HG03354 (cell line): ENCODE data around the gene GHDC.

Experiments used
- ATAC-seq: cut with Tn5 transposase; IDR thresholded peaks from one replicate; pipeline ENCODE4 v1.9.1; 2021; ENCODE audit warnings: mild to moderate bottlenecking; ENCODE audit not compliant: unreplicated experiment, poor library complexity, severe bottlenecking

The GHDC gene

GRCh38 chr17:42184713-42185620 is 9.3 kb downstream of the GHDC start, which contains the start of gene HCRT:
Gene HCRT (minus strand): TSS chr17:42185452. CDS start chr17:42185365, 87 bp downstream.
- no peak for ATAC-seq

DNA sequence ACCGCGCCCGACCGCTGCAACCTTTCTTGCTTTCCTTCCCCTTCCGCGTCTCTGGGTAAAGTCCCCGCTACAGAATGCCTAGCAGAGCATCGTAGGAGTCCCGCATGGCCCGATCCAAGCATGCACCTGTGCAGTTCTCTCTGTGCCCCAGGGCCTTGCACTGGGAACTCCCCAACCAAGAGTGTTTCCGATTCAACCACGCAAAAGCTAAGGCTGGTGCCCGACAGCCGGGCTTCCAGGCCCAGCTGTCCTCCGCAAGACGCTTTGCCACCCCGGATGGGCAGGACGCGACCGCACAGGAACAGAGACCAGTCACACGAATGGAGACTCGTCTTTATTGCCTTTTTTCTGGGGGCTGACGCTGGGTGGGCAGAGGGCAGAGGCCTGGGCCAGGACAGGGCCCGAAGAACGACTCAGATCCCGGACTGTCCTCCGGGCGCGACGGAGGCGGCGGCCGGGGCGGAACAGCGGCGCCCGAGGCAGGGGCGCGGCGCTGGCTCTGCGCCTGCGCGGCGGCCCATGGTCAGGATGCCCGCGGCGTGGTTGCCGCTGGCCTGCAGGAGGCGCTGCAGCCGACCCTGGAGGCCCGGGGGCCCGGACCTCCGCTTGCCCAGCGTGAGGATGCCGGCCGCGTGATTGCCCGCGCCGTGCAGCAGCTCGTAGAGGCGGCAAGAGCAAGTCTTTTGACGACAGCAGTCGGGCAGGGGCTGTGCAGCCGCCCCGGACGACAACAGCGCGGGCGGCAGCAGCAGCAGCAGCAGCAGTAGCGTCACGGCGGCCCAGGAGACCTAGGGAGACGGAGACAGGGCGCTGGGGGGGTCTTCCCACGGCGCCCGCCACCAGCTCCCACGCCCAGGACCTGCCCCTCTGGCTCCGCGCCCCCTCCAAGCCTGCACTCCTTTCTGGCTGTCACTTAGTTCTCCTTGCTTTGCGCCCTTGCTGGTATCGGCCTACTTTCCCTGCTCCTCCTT is 10.3 kb downstream of the GHDC start:
- no peak for ATAC-seq

DNA sequence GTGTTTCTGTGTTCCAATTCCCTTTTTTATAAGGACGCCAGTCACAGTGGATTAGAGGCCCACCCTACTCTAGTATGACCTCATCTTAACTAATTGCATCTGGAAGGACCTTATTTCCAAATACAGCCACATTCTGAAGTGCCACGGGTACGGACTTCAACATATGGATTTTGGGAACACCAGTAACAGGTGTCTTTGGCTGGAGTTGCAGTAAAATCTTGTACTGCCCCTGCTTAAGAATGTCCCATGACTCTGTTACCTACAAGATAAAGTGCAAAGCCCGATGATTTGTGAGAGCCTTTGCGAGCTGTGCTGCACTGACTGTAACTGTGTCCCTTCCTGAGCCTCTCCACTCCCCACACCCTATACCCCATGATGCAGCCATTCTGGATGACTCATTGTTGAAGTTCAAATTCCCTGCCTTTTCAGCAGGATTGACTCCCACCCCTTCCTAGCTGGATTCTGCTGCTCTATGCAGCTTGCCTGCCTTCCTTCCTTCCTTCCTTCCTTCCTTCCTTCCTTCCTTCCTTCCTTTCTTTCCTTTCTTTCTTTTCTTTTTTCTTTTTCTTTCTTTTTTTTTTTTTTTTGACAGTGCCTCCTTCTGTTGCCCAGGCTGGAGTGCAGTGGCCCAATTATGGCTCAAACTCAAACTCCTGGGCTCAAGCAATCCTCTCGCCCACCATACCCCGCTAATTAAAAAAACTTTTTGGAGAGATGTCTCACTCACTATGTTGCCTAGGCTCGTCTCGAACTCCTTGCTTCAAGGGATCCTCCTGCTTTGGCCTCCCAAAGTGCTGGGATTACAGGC is 11.2 kb downstream of the GHDC start:
- ATAC-seq = no peak

DNA sequence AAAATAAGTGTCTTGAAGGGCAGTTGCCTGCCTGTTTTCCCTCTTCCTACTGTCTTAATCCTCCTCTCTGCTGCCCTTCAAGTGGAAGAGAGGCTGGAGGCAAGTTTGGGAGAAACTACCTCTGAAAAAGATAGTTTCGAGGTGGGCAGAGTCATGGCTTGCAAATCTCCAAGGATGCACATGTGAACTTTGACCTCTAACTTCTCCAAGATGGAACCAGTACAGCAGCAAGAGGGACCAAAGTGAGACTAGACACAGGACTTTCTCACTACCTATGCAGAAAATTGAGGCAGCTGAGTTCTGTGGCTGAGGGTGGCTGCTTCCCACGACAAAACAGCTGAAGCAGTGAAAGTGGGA is 12.5 kb downstream of the GHDC start:
- ATAC-seq = no peak

GRCh38 chr17:42180922-42181850 is 13.1 kb downstream of the GHDC start, which contains the start of gene KCNH4:
Gene KCNH4 (minus strand): TSS chr17:42181142. CDS start chr17:42180945, 197 bp downstream.
- peak; percentile 48 for ATAC-seq

DNA sequence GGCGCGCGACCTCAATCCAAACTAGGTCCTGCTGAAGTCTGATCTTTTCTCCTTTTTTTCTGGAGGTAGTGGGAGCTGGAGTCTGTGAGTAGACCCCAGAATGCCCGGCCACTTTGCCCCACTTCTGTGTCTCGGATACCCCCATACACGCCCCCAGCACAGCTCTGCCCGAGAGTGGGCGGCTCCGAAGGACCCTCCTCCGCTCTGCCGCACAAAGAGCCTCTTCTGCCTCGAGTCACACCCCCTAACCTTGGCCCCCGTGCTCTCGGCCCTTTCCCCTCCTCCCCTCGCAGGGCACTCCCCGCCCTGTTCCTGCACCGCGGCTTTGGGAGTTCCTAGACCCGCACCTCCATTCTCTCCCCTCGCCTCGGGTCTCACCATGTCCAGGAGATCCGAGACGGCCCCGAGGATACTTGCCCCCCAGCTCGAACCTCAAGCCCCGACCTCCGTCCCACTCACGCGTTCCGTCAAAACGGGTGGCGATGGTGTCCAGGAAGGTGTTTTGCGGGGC is 13.8 kb downstream of the GHDC start:
- ATAC-seq = no peak

DNA sequence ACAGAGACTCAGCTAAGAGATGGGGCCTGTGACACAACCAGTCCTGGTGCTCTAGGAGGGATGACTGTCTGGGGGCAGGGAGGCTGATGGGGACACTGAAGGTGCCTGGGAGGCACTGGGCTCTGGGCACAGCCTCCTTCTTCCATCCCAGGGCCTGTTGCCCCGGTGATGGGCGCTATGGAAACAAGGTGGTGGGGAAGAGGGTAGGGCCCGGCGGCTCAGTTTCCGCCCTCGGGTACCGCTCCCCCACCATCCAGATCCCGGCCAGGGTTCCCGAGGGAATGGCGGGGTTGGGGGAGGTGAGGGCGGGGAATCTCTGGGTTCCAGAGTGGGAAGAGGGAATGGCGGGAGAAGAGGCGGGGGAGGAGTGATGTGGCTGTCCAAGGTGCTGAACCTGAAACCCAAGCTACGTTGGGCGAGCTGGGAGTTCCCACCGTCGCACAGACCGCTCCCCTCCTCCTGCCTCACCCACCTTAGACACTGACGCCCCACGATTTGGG is 14.3 kb downstream of the GHDC start:
- no peak for ATAC-seq

GRCh38 chr17:42179335-42179734 is 15.0 kb downstream of the GHDC start:
- ATAC-seq = no peak

DNA sequence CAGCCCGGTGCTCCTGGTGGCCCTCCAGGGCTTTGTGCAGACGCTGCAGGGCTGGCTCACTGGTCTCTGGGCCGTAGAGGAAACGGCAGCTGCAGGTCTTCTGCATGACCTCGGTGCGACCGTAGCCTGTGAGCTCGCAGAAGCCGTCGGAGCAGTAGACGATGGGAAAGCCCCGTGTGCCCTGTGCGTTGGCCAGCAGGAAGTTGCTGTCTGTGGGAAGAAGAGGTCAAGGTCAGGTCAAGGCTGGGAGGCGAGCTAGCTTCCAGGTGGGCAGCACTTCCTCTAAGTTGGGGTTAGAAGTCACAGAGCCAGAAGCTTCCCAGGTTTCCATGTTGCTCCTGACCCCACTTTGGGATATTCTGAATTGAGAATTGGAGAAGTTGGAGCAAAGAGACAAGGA is 15.5 kb downstream of the GHDC start:
- no peak for ATAC-seq

DNA sequence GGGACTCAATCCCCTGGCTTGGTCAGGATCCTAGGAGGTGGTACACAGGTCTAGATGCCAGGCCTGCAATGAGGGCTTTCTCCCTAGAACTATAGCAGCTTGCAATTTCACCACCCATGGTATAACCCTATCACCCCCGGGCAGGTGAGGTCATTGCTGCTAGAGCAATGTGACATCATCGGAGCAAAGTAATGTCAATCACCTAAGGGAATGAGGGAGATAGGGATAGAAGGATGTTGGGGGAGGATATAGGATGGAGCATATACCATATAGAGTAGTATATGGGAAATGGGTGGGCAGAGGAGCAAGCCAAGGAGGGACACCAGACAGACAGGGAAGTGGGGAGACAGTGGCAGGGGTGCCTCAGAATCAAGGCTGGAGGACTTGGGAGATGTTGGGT is 16.6 kb downstream of the GHDC start:
- no peak for ATAC-seq

DNA sequence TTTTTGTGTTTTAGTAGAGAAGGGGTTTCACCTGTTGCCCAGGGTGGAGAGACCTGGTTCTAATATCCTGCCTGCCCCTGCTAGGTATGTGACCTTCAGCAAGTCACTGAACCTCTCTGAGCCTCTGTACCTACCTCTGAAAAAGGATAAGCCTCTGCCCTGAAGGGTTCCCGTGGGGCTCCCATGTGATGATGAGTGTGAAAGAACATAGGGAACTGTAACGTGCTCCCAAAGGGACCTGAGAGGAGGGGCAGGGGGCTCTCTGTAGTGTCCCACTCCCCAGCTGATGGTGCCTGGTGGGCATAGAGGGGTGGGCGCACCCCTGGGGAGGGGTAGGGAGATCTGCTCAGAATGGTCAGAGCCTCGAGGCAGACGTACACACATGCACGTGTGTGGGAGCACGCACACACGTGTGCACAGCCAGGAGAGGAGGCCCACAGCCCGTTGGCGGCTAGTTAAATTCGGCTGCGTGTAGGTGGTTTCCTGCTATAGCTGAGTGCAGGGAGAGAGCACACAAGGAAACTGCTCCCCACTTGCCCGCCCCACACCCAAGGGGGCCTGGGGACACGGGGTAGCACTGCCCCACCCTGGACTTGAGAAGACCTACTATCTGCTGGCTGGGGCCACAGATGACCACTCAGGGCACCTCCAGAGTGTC is 20.0 kb downstream of the GHDC start:
- no peak for ATAC-seq

- no peak for ATAC-seq
Observed at GRCh38 chr17:42171831-42172230, 22.5 kb downstream of the GHDC start.

DNA sequence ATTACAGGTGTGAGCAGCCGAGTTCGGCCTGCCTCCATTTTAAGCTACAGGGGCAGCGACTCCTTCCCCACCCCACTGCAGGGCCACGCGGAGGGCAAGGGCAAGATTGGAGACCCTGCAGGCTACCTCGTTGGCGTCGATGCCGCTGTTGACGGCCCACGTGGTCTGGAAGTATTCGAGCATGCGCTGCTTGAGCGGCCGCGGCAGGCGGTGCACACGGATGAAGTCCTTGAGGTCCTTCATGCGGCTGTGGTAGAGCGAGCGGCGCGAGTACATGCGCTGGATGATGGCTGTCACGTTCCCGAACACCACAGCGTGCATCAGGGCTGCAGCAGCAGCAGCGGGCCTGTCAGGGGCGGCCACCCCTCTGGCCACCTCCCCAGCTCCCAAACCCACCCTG is 24.9 kb downstream of the GHDC start:
- ATAC-seq = no peak

GRCh38 chr17:42167807-42168206 is 26.5 kb downstream of the GHDC start:
- ATAC-seq = no peak

- no peak for ATAC-seq
Observed at GRCh38 chr17:42166196-42166763, 28.0 kb downstream of the GHDC start.

- no peak for ATAC-seq
Observed at GRCh38 chr17:42165751-42166150, 28.5 kb downstream of the GHDC start.

DNA sequence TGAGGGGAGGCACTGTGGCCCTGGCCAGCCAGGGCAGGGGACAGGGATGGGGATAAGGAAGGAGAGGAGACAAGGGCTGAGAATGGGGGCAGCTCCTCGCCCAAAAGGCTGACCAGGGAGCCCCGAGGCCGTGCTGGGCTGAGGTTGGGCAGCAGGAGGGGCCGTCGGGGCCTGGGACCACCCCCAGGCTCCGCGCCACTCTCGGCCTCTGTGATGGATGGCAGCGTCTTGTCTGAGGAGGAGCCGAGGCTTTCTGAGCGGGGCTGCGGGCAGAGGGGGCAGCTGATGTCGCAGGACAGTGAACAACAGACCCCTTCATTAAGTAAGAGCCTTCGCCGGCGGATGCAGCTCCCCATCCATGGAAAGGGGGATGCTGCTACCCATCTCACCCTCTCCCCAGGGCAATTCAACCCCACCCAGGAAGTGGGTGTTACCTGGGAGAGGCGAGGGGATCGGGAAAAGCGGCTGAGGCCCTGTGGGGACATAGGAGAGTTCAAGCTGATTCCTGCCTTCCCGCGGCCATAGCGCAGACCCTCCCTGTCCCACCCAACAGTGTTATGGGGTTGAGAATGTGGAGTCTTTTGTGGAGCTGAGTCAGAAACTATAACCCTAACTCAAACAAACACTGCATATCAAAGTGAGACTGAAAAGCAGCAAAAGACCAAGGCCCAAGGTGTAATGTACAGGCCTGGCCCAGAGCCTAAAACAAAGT is 30.4 kb downstream of the GHDC start:
- ATAC-seq = no peak
